SK-N-SH (cell line): Measurements from ENCODE around the gene UBE2L6. TPM values are rescaled to one million over a fixed set of nuclear protein-coding genes. Genes with fewer than 3 reads are reported as not detected.

Source experiments
- CTCF ChIA-PET: fragments of 300-600, 350-600 bp; formaldehyde crosslinking; extraction: SDS; loops from one replicate; lab custom pipeline; 2021; lab: Yijun Ruan, JAX
- POLR2A ChIA-PET: fragments of 350-600 bp; sonication (Branson Sonifier 250); formaldehyde crosslinking; extraction: SDS; loops from one replicate; lab custom pipeline; 2020; ENCODE audit warnings: antibody characterized with exemption, inconsistent platforms; lab: Yijun Ruan, JAX
- DNase-seq: peaks from one replicate; pipeline ENCODE4 v3.0.0; 2012
- H2AFZ ChIP-seq: fragments of 200-600 bp; sonication (generic); 2 replicates; pipeline ENCODE4 v1.8.1; 2016; ENCODE audit warnings: antibody characterized with exemption, mild to moderate bottlenecking, low read depth
- H3F3A ChIP-seq: fragments of 200-600 bp; sonication (generic); replicated peaks from 2 replicates; pipeline ENCODE3; 2016; ENCODE audit warnings: antibody characterized with exemption, mild to moderate bottlenecking; ENCODE audit not compliant: insufficient read depth
- H3K27ac ChIP-seq, 2 experiments: fragments of 200-500 bp in 1 of 2; fragments of 200-600 bp in 1 of 2; sonication (Bioruptor generic) in 1 of 2; sonication (generic), shearing (Covaris generic) in 1 of 2; 2 replicates each; pipeline versions ENCODE4 v1.5.1 to v1.6.1; 2014 to 2016; ENCODE audit warnings: low read depth in 2 of 2, inconsistent platforms in 1 of 2, low read length in 1 of 2, mild to moderate bottlenecking in 1 of 2, mixed read lengths in 1 of 2
- H3K27me3 ChIP-seq: fragments of 200-600 bp; sonication (generic), shearing (Covaris generic); 2 replicates; pipeline ENCODE4 v1.6.1; 2016; ENCODE audit warnings: mixed run types; ENCODE audit not compliant: insufficient read depth
- H3K36me3 ChIP-seq, 2 experiments: fragments of 200-500 bp in 1 of 2; fragments of 200-600 bp in 1 of 2; sonication (Bioruptor generic) in 1 of 2; sonication (generic) in 1 of 2; replicated peaks in 1 of 2; 2 replicates each; pipeline versions ENCODE3 to v1.5.1; 2014 to 2016; ENCODE audit warnings: low read length in 1 of 2, mild to moderate bottlenecking in 1 of 2; ENCODE audit not compliant: insufficient read depth in 2 of 2, control insufficient read depth in 1 of 2
- H3K4me1 ChIP-seq, 2 experiments: fragments of 200-500 bp in 1 of 2; fragments of 200-600 bp in 1 of 2; sonication (Bioruptor generic) in 1 of 2; sonication (generic), shearing (Covaris generic) in 1 of 2; 2 replicates each; pipeline versions ENCODE4 v1.5.1 to v1.6.1; 2014 to 2016; ENCODE audit warnings: low read depth in 1 of 2, low read length in 1 of 2, mixed run types in 1 of 2; ENCODE audit not compliant: insufficient read depth in 2 of 2, control insufficient read depth in 1 of 2
- H3K4me2 ChIP-seq: fragments of 200-600 bp; sonication (generic), shearing (Covaris generic); 2 replicates; pipeline ENCODE4 v1.6.1; 2017; ENCODE audit warnings: mixed run types
- H3K4me3 ChIP-seq, 2 experiments: fragments of 200-500 bp in 1 of 2; fragments of 200-600 bp in 1 of 2; sonication (Bioruptor generic) in 1 of 2; sonication (generic), shearing (Covaris generic) in 1 of 2; 2 replicates each; pipeline versions ENCODE4 v1.5.1 to v1.8.1; 2014 to 2016; ENCODE audit warnings: low read depth in 2 of 2, inconsistent platforms in 1 of 2, low read length in 1 of 2, mild to moderate bottlenecking in 1 of 2, mixed read lengths in 1 of 2, moderate library complexity in 1 of 2
- H3K79me2 ChIP-seq: fragments of 200-600 bp; sonication (generic); 2 replicates; pipeline ENCODE4 v1.8.1; 2017; ENCODE audit warnings: mild to moderate bottlenecking; ENCODE audit not compliant: insufficient read depth
- H3K9ac ChIP-seq: fragments of 200-600 bp; sonication (generic); 2 replicates; pipeline ENCODE4 v1.6.1; 2017; ENCODE audit warnings: mixed run types
- H3K9me2 ChIP-seq: fragments of 200-600 bp; sonication (generic); 2 replicates; pipeline ENCODE4 v1.6.1; 2017; ENCODE audit warnings: mixed run types
- H3K9me3 ChIP-seq: fragments of 200-600 bp; sonication (generic); 2 replicates; pipeline ENCODE4 v1.6.1; 2017; ENCODE audit warnings: mixed run types, mild to moderate bottlenecking, moderate library complexity
- H4K20me1 ChIP-seq: fragments of 200-600 bp; sonication (generic); 2 replicates; pipeline ENCODE4 v1.6.1; 2017; ENCODE audit warnings: mild to moderate bottlenecking, mixed run types; ENCODE audit not compliant: insufficient read depth
- IRF3 ChIP-seq: fragments of 150-350 bp; IDR thresholded peaks from 2 replicates; pipeline ENCODE4 v1.6.1; 2016; ENCODE audit warnings: mild to moderate bottlenecking, low read depth, low read length
- REST ChIP-seq: IDR thresholded peaks from 2 replicates; pipeline ENCODE4 v1.6.1; 2012; ENCODE audit warnings: mild to moderate bottlenecking, low read depth, low read length, moderate library complexity
- YY1 ChIP-seq: IDR thresholded peaks from 2 replicates; pipeline ENCODE4 v1.4.0; 2012; ENCODE audit warnings: low read depth, mild to moderate bottlenecking
- WGBS: methylation state at CpG from one replicate; pipeline ENCODE4 v1.1.6; 2017; ENCODE audit warnings: low lambda C conversion rate; 5-methylcytosine and 5-hydroxymethylcytosine counted together
- polyA plus RNA-seq, 3 experiments: library from polyadenylated mRNA; depleted of rRNA; stranded (reverse); fragments of >200 nt; gene quantifications; 2 replicates each; pipeline ENCODE4 v1.2.3, GENCODE V29; 2012

UBE2L6 gene
- polyA plus RNA-seq, 1 of the 3 experiments (the other 2 are of a cell fraction): 77.0 TPM

- Histone ChIP-seq H4K20me1 (no peaks in the 10 kb centered on the region), H3F3A (no peaks in the 10 kb centered on the region), H3K27me3 (0 out of 2 replicates have a peak, but pooled peaks cover 8% of the 10 kb centered on the region), H3K4me3 (no peak overlapping the region), H3K27ac (no peak overlapping the region), H3K36me3 (no peaks in the 10 kb centered on the region), H3K4me1 (peaks cover 0 to 11% of the 10 kb centered on the region in 2 experiments; a peak in 1 of 4 replicates), H3K9ac (no peak overlapping the region), H3K79me2 (no peaks in the 10 kb centered on the region), H3K9me2 (no peaks in the 10 kb centered on the region), H2AFZ (no peak overlapping the region), H3K9me3 (no peaks in the 10 kb centered on the region), H3K4me2 (no peak overlapping the region)
- CTCF ChIA-PET: interaction anchor here (1.0 to 6.2 kb wide), 4 partner anchors 27 to 139 kb away, joined by 3 to 39 read pairs (median 6); partner anchors contain the start of gene UBE2L6
- TF ChIP-seq IRF3 (no peak), REST (no peak)
- POLR2A ChIA-PET: no interaction called here
- 73% methylated on average over 5 of the region's 5 CpGs for WGBS
- DNase-seq: no peak
These were observed 28.9 kb upstream of the UBE2L6 start for GRCh38 chr11:57596266-57596885.

- Histone ChIP-seq H3K27ac (no peak overlapping the region), H3K79me2 (no peaks in the 10 kb centered on the region), H3F3A (no peaks in the 10 kb centered on the region), H3K4me3 (no peak overlapping the region), H3K27me3 (no peaks in the 10 kb centered on the region), H3K9me3 (no peaks in the 10 kb centered on the region), H4K20me1 (no peaks in the 10 kb centered on the region), H2AFZ (no peak overlapping the region), H3K9me2 (no peaks in the 10 kb centered on the region), H3K36me3 (no peaks in the 10 kb centered on the region), H3K4me2 (no peak overlapping the region), H3K4me1 (no peaks in the 10 kb centered on the region), H3K9ac (no peak overlapping the region)
- ChIA-PET CTCF (interaction anchor here (4.6 kb wide), 1 partner anchor 20 kb away, joined by 15 read pairs; the partner anchor contains the start of gene UBE2L6), POLR2A (no interaction called here)
- WGBS: 60% methylated on average over 3 of the region's 3 CpGs
- TF ChIP-seq YY1: no peak
- DNase-seq: no peak
These were observed 20.7 kb upstream of the UBE2L6 start for GRCh38 chr11:57588046-57588710.
